ENCODE results near the gene GJD4. TPM values are rescaled to one million over a fixed set of nuclear protein-coding genes. Genes with fewer than 3 reads are reported as not detected.

The GJD4 gene
- polyA plus RNA-seq, 2 of the 4 experiments (the other 2 are of a cell fraction) = not detected

DNA sequence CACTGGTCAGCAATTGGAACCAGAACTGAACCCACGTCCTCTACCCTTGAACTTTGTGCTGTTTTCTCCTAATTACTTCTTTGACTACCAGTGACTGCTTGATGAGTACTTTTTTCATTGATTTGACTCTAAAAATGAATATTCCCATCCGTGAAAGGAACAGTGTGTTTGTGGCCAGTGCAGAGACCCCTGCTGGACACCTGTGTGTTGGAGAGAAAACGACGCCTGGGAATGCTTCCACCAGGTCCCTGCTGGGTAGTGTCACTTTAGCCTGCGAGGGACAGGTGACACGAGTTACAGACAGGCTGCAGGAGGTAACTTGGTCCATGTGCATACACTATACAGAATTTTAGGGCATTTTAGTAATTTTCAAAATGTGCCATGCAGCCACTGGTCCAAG is 6.8 kb upstream of the GJD4 start:
- DNase-seq (ENCODE audit: low read depth in 1 of 2, low spot score in 1 of 2) = peak in 1 of 2 experiments; percentile 14
- 12% methylated on average over 6 of the region's 6 CpGs for WGBS (ENCODE audit: missing lambda C conversion rate)
- TF ChIP-seq EHF (CRISPR knock-in tag; IDR thresholded peaks at IDR 0.05) = no peak
- TF ChIP-seq, protein P1, sequence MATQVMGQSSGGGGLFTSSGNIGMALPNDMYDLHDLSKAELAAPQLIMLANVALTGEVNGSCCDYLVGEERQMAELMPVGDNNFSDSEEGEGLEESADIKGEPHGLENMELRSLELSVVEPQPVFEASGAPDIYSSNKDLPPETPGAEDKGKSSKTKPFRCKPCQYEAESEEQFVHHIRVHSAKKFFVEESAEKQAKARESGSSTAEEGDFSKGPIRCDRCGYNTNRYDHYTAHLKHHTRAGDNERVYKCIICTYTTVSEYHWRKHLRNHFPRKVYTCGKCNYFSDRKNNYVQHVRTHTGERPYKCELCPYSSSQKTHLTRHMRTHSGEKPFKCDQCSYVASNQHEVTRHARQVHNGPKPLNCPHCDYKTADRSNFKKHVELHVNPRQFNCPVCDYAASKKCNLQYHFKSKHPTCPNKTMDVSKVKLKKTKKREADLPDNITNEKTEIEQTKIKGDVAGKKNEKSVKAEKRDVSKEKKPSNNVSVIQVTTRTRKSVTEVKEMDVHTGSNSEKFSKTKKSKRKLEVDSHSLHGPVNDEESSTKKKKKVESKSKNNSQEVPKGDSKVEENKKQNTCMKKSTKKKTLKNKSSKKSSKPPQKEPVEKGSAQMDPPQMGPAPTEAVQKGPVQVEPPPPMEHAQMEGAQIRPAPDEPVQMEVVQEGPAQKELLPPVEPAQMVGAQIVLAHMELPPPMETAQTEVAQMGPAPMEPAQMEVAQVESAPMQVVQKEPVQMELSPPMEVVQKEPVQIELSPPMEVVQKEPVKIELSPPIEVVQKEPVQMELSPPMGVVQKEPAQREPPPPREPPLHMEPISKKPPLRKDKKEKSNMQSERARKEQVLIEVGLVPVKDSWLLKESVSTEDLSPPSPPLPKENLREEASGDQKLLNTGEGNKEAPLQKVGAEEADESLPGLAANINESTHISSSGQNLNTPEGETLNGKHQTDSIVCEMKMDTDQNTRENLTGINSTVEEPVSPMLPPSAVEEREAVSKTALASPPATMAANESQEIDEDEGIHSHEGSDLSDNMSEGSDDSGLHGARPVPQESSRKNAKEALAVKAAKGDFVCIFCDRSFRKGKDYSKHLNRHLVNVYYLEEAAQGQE (IDR thresholded peaks at IDR 0.05) = no peak
- no peak for TF ChIP-seq RARB (CRISPR knock-in tag; IDR thresholded peaks at IDR 0.05)
- TF ChIP-seq, protein P2, sequence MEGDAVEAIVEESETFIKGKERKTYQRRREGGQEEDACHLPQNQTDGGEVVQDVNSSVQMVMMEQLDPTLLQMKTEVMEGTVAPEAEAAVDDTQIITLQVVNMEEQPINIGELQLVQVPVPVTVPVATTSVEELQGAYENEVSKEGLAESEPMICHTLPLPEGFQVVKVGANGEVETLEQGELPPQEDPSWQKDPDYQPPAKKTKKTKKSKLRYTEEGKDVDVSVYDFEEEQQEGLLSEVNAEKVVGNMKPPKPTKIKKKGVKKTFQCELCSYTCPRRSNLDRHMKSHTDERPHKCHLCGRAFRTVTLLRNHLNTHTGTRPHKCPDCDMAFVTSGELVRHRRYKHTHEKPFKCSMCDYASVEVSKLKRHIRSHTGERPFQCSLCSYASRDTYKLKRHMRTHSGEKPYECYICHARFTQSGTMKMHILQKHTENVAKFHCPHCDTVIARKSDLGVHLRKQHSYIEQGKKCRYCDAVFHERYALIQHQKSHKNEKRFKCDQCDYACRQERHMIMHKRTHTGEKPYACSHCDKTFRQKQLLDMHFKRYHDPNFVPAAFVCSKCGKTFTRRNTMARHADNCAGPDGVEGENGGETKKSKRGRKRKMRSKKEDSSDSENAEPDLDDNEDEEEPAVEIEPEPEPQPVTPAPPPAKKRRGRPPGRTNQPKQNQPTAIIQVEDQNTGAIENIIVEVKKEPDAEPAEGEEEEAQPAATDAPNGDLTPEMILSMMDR (IDR thresholded peaks at IDR 0.05) = peak; percentile 47
- TF ChIP-seq RCOR1 (IDR thresholded peaks at IDR 0.05; ENCODE audit: low read depth, low read length) = no peak
- TF ChIP-seq RAD21 (conservative IDR thresholded peaks at IDR 0.05 in 1 of 2, IDR thresholded peaks at IDR 0.05 in 1 of 2) = peak; percentile 20 to 45; a peak in 2 of 5 replicates
- TF ChIP-seq SMC3 (IDR thresholded peaks at IDR 0.05) = peak; percentile 39; the same call in 1 of the 3 replicates
- no peak for TF ChIP-seq KDM1A (IDR thresholded peaks at IDR 0.05; ENCODE audit: low read depth)
- no peak for FAIRE-seq
- Histone ChIP-seq H3K4me2 (no peak overlapping the region), H3K4me3 (no peak overlapping the region), H3K9me3 (no peaks in the 10 kb centered on the region), H3K27ac (no peak overlapping the region), H3K4me1 (no peaks in the 10 kb centered on the region)
- CTCF ChIA-PET = no interaction called here
- ATAC-seq = peak; percentile 60 to 75; a peak in 3 of 6 replicates
- POLR2A ChIA-PET = no interaction called here

DNA sequence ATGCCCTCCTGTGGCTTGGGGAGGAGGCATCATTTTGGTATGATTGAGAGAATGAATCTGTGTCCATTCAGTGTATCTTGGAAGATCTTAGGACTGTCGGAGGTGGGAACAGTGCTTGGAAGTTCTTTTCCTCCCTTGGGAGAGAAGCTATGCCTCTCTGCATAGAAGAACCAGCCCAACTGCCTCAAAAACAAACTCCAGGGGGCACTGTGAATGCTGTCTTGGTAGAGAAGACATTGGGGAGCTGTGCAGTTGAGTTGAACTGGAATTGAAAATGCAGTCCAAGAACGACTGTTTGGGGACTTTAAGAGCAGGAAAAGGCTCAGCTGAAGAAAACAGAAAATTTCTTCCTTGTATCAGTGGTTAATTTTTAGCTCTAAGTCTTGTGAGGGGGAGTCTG is 4.9 kb upstream of the GJD4 start:
- H3K4me1 ChIP-seq = no peaks in the 10 kb centered on the region
- no peaks in the 10 kb centered on the region for H3K9me3 ChIP-seq
- ChIA-PET POLR2A (no interaction called here), CTCF (interaction anchor here (0.7 to 1.5 kb wide), 5 partner anchors 9 to 479 kb away, joined by 3 to 5 read pairs (median 3); no protein-coding TSS in a partner anchor)
- 29% methylated on average over 2 of the region's 2 CpGs for WGBS (ENCODE audit: missing lambda C conversion rate)
- FAIRE-seq (no peak), DNase-seq (ENCODE audit: low read depth in 1 of 2, low spot score in 1 of 2) (peak in 1 of 2 experiments; percentile 16), ATAC-seq (peak in 1 of 2 experiments; percentile 48; a peak in 2 of 6 replicates)
- no peak overlapping the region for H3K4me3 ChIP-seq
- H3K27ac ChIP-seq = no peak overlapping the region
- TF ChIP-seq, protein P1 (IDR thresholded peaks at IDR 0.05) = no peak
- TF ChIP-seq TP53 (CRISPR knock-in tag; IDR thresholded peaks at IDR 0.05) (no peak), CHD4 (IDR thresholded peaks at IDR 0.05; ENCODE audit: borderline replicate concordance) (no peak)
- TF ChIP-seq, protein P3, sequence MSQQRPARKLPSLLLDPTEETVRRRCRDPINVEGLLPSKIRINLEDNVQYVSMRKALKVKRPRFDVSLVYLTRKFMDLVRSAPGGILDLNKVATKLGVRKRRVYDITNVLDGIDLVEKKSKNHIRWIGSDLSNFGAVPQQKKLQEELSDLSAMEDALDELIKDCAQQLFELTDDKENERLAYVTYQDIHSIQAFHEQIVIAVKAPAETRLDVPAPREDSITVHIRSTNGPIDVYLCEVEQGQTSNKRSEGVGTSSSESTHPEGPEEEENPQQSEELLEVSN (IDR thresholded peaks at IDR 0.05; ENCODE audit: borderline replicate concordance, low read depth) = no peak
- H3K4me2 ChIP-seq = no peak overlapping the region

DNA sequence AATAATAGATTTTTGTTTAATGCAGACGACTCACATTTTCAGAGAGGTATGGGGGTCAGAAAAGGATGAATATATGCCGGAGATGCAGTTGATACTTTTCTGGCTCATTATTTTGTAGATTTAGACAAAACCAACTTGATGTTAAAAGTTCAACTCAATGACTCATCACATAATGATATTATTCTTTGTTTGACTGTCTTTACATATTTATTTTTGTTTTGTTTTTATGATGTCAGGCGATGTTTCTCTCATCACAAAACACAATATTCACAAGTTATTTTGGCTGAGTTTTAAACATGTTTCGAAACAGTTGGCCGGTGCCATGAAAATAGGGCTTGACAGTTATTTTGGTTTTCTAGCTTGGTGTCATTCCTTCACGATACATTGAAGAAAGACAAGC is 1.3 kb downstream of the GJD4 start:
- ATAC-seq (no peak), FAIRE-seq (no peak), DNase-seq (ENCODE audit: low read depth in 1 of 2, low spot score in 1 of 2) (no peak)
- 69% methylated on average over 6 of the region's 6 CpGs for WGBS (ENCODE audit: missing lambda C conversion rate)
- TF ChIP-seq FOSL2 (IDR thresholded peaks at IDR 0.05) (no peak), FOSL2 (CRISPR knock-in tag; IDR thresholded peaks at IDR 0.05) (peak; percentile 41), SREBF2 (IDR thresholded peaks at IDR 0.05) (no peak)
- Histone ChIP-seq H3K4me2 (no peak overlapping the region), H3K9me3 (peaks cover 4% of the 10 kb centered on the region; the same call in 2 of the 3 replicates), H3K27ac (no peak overlapping the region), H3K4me3 (no peak overlapping the region), H3K4me1 (0 out of 3 replicates have a peak, but pooled peaks cover 3% of the 10 kb centered on the region)
- ChIA-PET POLR2A (no interaction called here), CTCF (no interaction called here)
